ELR (cell line): ENCODE measurements around the gene MOGAT3.
A peak's percentile ranks its signal among the peaks of the same experiment; 100 is the strongest.

ENCODE experiments used
- DNase-seq: peaks from one replicate; pipeline ENCODE4 v3.0.0-alpha.2; 2015; ENCODE audit warnings: low read depth

The MOGAT3 gene, protein sequence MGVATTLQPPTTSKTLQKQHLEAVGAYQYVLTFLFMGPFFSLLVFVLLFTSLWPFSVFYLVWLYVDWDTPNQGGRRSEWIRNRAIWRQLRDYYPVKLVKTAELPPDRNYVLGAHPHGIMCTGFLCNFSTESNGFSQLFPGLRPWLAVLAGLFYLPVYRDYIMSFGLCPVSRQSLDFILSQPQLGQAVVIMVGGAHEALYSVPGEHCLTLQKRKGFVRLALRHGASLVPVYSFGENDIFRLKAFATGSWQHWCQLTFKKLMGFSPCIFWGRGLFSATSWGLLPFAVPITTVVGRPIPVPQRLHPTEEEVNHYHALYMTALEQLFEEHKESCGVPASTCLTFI

GRCh38 chr7:101200862-101201599, at the start of gene MOGAT3:
MOGAT3 (minus strand) TSS chr7:101201036; CDS start chr7:101200854, 182 bp downstream.
- no peak for DNase-seq

- DNase-seq, result no peak
Observed at GRCh38 chr7:101250324-101250723, 49.5 kb upstream of the MOGAT3 start.

DNA sequence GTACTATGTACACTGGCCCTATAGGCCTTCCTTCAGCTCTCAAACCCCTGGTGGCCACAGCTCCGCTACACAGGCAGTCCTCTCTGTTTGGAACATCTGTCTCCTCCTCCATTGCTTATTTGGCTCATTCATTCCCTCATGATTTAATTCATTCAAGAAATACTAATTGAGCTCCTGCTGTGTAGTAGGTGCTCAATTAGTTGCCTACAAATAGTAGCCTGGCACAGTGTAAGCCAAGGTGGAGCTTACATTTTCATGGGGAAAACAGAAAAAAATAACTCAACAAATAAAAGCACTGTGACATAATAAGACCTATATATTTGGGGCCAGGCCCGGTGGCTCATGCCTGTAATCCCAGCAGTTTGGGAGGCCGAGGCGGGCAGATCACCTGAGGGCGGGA, 47.4 kb upstream of the MOGAT3 start:
- DNase-seq, result no peak

- DNase-seq, result no peak
Observed at GRCh38 chr7:101245147-101245668, 44.4 kb upstream of the MOGAT3 start.

DNA sequence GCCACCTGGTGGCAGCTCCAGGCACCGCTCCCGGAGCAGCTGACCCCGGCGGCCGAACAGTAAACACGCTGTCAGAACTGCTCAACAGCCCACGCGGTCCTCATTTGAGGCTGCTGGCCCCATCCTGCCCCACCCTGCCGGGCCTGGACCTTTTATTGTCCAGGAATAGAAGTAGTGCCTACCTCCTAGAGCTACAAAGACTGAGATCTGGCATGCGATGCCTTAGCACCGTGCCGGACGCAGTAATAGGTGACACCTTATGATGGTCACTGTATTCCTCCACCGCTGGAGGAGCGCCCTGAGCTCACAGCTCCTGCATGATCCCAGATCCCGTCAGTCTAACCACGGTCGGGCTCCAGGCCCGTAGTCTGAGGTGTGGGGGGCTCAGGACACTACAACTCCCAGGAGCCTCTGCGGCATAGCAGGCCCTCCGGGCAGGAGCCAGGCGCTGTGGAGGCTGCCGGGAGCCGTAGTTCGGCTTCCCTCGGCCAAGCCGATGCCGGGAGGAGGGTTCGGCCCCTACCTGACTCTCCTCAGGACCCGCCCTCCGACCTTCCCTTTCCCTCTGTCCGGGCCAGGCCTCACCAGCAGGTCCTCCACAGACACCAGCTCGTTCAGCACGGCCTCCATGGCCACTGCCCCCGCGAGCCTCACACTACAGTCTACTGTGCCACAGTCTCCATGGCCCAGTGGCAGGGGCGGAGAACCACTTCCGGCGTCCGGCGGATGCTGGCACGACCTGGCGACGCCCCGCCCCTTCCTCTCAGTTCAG, 43.7 kb upstream of the MOGAT3 start, which contains the start of gene FIS1:
Gene FIS1, minus strand, starts transcription at position 707 of the 772 bp plus-strand sequence. Its CDS starts 77 bp downstream, at position 630.
- DNase-seq, result peak; percentile 90

GRCh38 chr7:101243646-101244374, 43.0 kb upstream of the MOGAT3 start:
- peak; percentile 15 for DNase-seq

- DNase-seq, result no peak
Observed at GRCh38 chr7:101241443-101242349, 40.9 kb upstream of the MOGAT3 start.

GRCh38 chr7:101241015-101241363, 40.2 kb upstream of the MOGAT3 start:
- DNase-seq, result no peak

DNA sequence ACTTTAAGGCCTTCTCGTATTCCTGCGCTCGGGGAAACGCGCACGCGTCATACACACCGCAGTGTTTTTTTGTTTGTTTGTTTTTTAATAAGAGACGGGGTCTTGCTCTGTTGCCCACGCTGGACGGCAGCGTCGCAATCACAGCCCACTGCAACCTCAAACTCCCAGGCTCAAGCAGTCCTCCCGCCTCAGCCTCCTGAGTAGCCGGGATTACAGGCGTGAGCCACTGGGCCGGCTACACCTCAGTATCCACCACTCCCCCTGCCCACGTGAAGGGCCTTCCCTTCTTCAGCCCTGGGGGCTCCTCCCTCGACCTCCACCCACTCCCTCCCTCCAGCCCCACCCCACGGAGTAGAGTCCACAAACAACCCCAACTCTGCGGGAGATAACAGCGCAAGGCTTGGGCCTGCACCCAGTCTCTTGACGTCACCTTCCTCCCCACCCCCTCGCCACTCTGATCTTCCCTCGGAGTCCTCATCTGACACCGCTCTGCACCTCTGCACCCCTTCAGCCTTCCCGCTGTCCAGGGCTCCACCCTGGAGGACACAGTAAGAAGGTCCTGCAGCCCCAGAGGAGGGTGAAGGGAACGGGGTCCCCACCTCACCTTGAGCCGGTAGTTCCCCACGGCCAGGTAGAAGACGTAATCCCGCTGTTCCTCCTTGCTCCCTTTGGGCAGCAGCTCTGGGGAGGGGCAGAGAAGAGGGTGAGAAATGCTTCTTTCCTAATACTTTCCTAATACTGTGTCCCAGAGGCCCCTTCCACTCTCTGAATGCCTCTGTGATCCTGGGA, 39.6 kb upstream of the MOGAT3 start:
- DNase-seq, result no peak

DNA sequence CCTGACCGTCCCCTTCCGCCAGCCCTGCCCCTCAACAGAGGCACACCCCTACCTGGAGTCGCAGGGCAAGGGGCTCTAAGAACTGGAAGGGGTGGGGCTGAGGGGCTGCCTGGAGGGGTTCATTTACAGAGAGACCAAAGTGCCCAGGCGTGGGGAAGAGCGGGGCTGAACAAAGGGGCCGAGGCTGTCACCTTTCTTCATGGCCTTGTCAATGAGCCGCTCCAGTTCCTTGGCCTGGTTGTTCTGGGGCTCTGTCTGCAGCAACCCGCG, 39.0 kb upstream of the MOGAT3 start:
- DNase-seq, result no peak

- no peak for DNase-seq
Observed at GRCh38 chr7:101239191-101239950, 38.5 kb upstream of the MOGAT3 start.

GRCh38 chr7:101238226-101239182, 37.7 kb upstream of the MOGAT3 start:
- DNase-seq, result no peak

DNA sequence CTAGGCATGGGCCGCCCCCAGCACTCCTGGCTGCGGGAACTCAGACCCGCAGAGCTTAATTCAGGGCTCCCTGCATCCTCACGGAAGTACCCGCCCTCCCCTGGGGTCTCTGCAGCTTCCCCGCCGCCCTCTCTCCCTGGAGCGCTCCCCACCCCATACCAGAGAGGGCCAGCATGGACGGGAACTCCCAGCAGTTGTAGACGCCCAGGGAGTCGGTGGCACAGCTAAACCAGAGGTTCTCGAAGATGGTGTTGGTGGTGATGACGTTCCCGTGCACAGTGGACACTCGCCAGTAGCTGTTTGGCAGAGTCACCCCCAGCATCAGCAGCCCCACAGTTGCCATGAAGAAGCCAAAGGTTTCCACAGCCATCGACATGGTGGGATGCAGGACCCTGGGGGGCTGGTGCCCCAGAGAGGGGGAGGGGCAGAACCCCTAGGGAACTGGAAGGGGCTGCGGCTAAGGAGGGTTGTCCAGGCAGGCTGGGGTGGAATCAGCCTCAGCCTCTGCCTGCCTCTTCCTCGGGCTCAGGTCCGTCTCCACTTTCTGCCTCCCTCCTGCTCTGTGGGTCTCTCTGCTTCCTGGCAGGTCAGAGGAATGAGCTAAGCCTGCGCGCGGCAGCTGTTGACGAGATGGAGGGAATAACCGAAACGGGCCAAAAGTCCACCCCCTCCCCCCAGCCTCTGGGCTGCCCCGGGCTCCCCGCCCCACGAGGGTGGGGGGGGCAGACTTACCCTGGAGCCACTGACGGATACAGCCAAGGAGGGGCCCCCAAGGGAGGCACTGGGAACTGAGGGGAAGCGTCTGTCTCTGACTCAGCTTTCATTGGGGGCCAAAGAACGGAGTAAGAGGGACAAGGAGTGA, 36.6 kb upstream of the MOGAT3 start, which contains the start of gene CLDN15:
Gene CLDN15, minus strand, starts transcription at position 597 of the 862 bp plus-strand sequence. Its CDS starts 221 bp downstream, at position 376.
- no peak for DNase-seq

GRCh38 chr7:101236292-101236835, 35.5 kb upstream of the MOGAT3 start:
- no peak for DNase-seq

- DNase-seq, result no peak
Observed at GRCh38 chr7:101235522-101235921, 34.7 kb upstream of the MOGAT3 start.

- peak; percentile 21 for DNase-seq
Observed at GRCh38 chr7:101235050-101235449, 34.2 kb upstream of the MOGAT3 start.

- no peak for DNase-seq
Observed at GRCh38 chr7:101234636-101235035, 33.8 kb upstream of the MOGAT3 start.
